NB4 (cell line): Measurements from ENCODE around the gene IQCM.

Experiments
- CTCF ChIP-seq: IDR thresholded peaks from one replicate; pipeline ENCODE4 v1.5.1; 2012; ENCODE audit warnings: low read depth, low read length
- MAX ChIP-seq: IDR thresholded peaks from 2 replicates; pipeline ENCODE4 v1.6.1; 2011; ENCODE audit warnings: low read depth, low read length
- MYC ChIP-seq: IDR thresholded peaks from 2 replicates; pipeline ENCODE4 v1.6.1; 2011; ENCODE audit warnings: low read depth, low read length
- POLR2A ChIP-seq: IDR thresholded peaks from 2 replicates; pipeline ENCODE4 v1.6.1; 2011; ENCODE audit warnings: mild to moderate bottlenecking; ENCODE audit not compliant: insufficient read length; ENCODE audit errors: extremely low read depth

- TF ChIP-seq CTCF (no peak), POLR2A (no peak), MAX (no peak), MYC (no peak)
Observed at GRCh38 chr4:149498246-149498645, 317.4 kb downstream of the IQCM start.
